ENCODE data around the gene MUTYH. TPM values are rescaled to one million over a fixed set of nuclear protein-coding genes. Genes with fewer than 3 reads are reported as not detected.

Gene MUTYH
- total RNA-seq, 1 donor = 16.8 TPM

DNA sequence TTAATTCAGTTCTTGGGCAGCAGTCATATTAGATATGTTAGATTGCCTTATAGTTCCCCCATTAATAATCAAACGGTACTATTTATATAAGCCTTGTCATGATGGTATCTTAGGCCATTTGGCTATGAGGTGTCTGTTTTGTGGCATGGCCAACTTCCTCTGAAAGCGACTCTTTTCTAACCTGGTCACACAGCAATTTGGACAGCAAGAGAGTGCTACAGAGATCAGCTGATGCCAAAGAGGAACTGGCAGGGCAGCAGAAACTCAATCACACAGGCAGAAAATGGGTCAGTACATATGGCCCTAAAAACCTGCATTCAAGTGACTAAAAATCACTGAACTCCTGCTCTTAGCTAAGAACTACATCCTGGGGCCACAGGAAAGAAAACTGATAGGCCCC, 13.4 kb upstream of the MUTYH start:
- TF ChIP-seq, protein P1, sequence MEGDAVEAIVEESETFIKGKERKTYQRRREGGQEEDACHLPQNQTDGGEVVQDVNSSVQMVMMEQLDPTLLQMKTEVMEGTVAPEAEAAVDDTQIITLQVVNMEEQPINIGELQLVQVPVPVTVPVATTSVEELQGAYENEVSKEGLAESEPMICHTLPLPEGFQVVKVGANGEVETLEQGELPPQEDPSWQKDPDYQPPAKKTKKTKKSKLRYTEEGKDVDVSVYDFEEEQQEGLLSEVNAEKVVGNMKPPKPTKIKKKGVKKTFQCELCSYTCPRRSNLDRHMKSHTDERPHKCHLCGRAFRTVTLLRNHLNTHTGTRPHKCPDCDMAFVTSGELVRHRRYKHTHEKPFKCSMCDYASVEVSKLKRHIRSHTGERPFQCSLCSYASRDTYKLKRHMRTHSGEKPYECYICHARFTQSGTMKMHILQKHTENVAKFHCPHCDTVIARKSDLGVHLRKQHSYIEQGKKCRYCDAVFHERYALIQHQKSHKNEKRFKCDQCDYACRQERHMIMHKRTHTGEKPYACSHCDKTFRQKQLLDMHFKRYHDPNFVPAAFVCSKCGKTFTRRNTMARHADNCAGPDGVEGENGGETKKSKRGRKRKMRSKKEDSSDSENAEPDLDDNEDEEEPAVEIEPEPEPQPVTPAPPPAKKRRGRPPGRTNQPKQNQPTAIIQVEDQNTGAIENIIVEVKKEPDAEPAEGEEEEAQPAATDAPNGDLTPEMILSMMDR (IDR thresholded peaks at IDR 0.05; ENCODE audit: insufficient read depth, low read length) = no peak
- no peak overlapping the region for H3K4me3 ChIP-seq (ENCODE audit: low read depth, low read length)
- DNase-seq (ENCODE audit: low read depth) = no peak

GRCh38 chr1:45351508-45351907, 11.3 kb upstream of the MUTYH start:
- H3K4me3 ChIP-seq (ENCODE audit: low read depth, low read length) = no peak overlapping the region
- DNase-seq (ENCODE audit: low read depth) = no peak
- TF ChIP-seq, protein P1 (IDR thresholded peaks at IDR 0.05; ENCODE audit: insufficient read depth, low read length) = no peak

- H3K4me3 ChIP-seq (ENCODE audit: low read depth, low read length) = no peak overlapping the region
- DNase-seq (ENCODE audit: low read depth) = peak; percentile 26
- TF ChIP-seq, protein P1 (IDR thresholded peaks at IDR 0.05; ENCODE audit: insufficient read depth, low read length) = no peak
These were observed 8.9 kb upstream of the MUTYH start for GRCh38 chr1:45348966-45349677.

- TF ChIP-seq, protein P1 (IDR thresholded peaks at IDR 0.05; ENCODE audit: insufficient read depth, low read length) = no peak
- no peak overlapping the region for H3K4me3 ChIP-seq (ENCODE audit: low read depth, low read length)
- no peak for DNase-seq (ENCODE audit: low read depth)
These were observed 8.3 kb upstream of the MUTYH start for GRCh38 chr1:45348609-45348965.

DNA sequence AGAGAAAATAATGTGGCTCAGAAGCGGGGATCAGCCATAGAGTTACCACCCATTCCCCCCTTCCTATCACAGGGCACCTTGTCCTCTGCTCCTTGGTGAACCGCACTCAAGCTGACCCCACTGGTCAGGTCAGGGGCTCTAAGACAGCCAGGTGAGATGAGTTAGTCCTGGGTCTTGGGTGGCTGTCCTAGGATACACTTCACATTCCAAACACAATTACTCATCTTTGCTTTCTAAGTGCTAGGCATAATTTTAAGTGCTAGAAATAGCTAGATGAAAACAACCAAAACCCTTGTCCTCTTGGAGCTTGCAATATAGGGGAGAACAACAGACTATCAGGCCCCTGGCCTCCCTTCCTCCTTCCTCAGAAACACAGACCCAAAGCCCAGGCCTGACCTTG, 7.8 kb upstream of the MUTYH start:
- TF ChIP-seq, protein P1 (IDR thresholded peaks at IDR 0.05; ENCODE audit: insufficient read depth, low read length) = no peak
- no peak overlapping the region for H3K4me3 ChIP-seq (ENCODE audit: low read depth, low read length)
- no peak for DNase-seq (ENCODE audit: low read depth)

DNA sequence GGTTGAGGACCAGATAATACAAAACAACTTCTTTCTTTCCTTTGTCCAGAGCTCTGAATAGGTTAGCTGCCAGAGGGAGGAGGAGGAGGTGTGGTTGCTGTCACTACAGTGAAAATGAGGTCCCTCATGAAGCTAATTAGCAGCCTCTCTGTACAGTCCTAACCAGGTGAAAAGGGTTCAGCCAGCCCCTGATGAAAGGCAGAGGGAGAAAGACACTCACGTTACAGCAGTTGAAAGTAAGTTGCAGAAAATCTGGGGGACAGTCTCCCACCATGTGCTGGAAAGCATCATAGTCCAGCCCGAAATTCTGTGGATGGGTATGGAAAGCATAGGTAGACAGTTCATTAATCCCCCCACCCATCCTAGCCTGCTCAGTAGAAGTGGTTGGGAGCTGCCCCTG, 6.2 kb upstream of the MUTYH start:
- TF ChIP-seq, protein P1 (IDR thresholded peaks at IDR 0.05; ENCODE audit: insufficient read depth, low read length) = no peak
- no peak overlapping the region for H3K4me3 ChIP-seq (ENCODE audit: low read depth, low read length)
- DNase-seq (ENCODE audit: low read depth) = no peak

DNA sequence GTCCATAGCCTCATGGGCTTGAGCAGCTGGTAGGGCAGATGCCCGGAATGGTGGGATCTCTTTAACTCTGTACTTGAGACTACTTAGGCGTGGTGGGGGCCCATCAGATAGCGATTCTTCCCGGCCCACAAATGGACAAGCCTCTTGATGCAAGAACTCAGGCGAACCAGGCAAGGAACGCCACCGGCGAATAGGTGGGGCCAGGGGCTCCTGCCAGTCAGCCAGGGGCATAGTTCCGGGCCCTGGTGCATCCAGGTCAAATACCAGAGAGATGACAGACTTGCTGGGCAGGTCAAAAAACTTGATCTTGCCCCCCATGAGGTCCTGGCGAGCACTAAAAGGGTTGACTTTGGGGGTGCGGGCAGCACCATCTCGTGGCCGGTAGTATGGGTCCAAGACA, 4.8 kb upstream of the MUTYH start:
- TF ChIP-seq, protein P1 (IDR thresholded peaks at IDR 0.05; ENCODE audit: insufficient read depth, low read length) = no peak
- DNase-seq (ENCODE audit: low read depth) = no peak
- H3K4me3 ChIP-seq (ENCODE audit: low read depth, low read length) = no peak overlapping the region
